Upper lobe of left lung (tissue), 6 donors: ENCODE results near the gene MYOD1. TPM values are rescaled to one million over a fixed set of nuclear protein-coding genes. Genes with fewer than 3 reads are reported as not detected.

Experiments used
- ATAC-seq, 2 donors: fragments of 200-7000 bp; cut with Tn5 transposase; one replicate each; pipeline ENCODE4 v1.9.1; 2022; ENCODE audit warnings: mild to moderate bottlenecking in 2 of 2, moderate library complexity in 2 of 2; ENCODE audit not compliant: low FRiP score in 2 of 2
- DNase-seq, 2 donors: peaks; one replicate each; pipeline ENCODE4 v3.0.0-alpha.2; 2019 to 2020
- H3K27ac ChIP-seq, 4 donors: fragments of 200-600 bp; sonication (generic); one replicate each; pipeline ENCODE4 v1.5.1; 2016 to 2019
- H3K27me3 ChIP-seq, 4 donors: fragments of 200-600 bp; sonication (generic); one replicate each; pipeline ENCODE4 v1.5.1; 2017 to 2019
- H3K36me3 ChIP-seq, 4 donors: fragments of 200-600 bp; sonication (generic); one replicate each; pipeline ENCODE4 v1.5.1; 2016 to 2019
- H3K4me1 ChIP-seq, 4 donors: fragments of 200-600 bp; sonication (generic); one replicate each; pipeline ENCODE4 v1.5.1; 2018 to 2019
- H3K4me3 ChIP-seq, 4 donors: fragments of 200-600 bp; sonication (generic); one replicate each; pipeline ENCODE4 v1.5.1; 2017 to 2019; ENCODE audit warnings: mild to moderate bottlenecking in 2 of 4, moderate library complexity in 1 of 4
- H3K9me3 ChIP-seq, 4 donors: fragments of 200-600 bp; sonication (generic); one replicate each; pipeline ENCODE4 v1.5.1; 2018 to 2019
- CTCF ChIP-seq, 6 experiments: fragments of 450-650 bp in 4 of 6; fragments of 200-600 bp in 2 of 6; sonication (generic) in 2 of 6; IDR thresholded peaks; one replicate each; pipeline ENCODE4 v1.5.1; 2016 to 2019; ENCODE audit warnings: antibody characterized with exemption in 6 of 6
- EP300 ChIP-seq, 4 donors: sonication (generic); formaldehyde crosslinking; IDR thresholded peaks; one replicate each; pipeline ENCODE4 v1.5.1; 2017; ENCODE audit warnings: antibody characterized with exemption in 4 of 4, control low read depth in 2 of 4
- POLR2A ChIP-seq, 4 donors: fragments of 450-650 bp; IDR thresholded peaks; one replicate each; pipeline ENCODE4 v1.5.1; 2016 to 2017; ENCODE audit warnings: antibody characterized with exemption in 4 of 4, mild to moderate bottlenecking in 2 of 4
- POLR2AphosphoS5 ChIP-seq, 2 donors: sonication (generic); formaldehyde crosslinking; IDR thresholded peaks; one replicate each; pipeline ENCODE4 v1.5.1; 2017; ENCODE audit warnings: antibody characterized with exemption in 2 of 2
- WGBS, 2 donors: methylation state at CpG; one replicate each; pipeline ENCODE4 v1.1.5; 2017 to 2018; 5-methylcytosine and 5-hydroxymethylcytosine counted together
- total RNA-seq, 6 donors: library from RNA; depleted of rRNA in 4 of 6; stranded (reverse); fragments of >200 nt in 4 of 6; gene quantifications; one replicate each; pipeline versions ENCODE4 v1.1.0 to v1.2.1, GENCODE V29; 2016 to 2021
- donor health status: DM: no; HTN: no; CAD: no; lungs with moderate emphysema.
- donor health status: DM: no; HTN: yes; CAD: no; lungs with severe emphysema.

Gene MYOD1
- total RNA-seq, 6 donors from 2014 or later, result not detected

- Histone ChIP-seq H3K9me3 (no peaks in the 10 kb centered on the region), H3K4me1 (no peaks in the 10 kb centered on the region), H3K36me3 (no peaks in the 10 kb centered on the region), H3K27ac (no peak overlapping the region), H3K27me3 (no peaks in the 10 kb centered on the region), H3K4me3 (no peak overlapping the region)
- ATAC-seq (no peak), DNase-seq (no peak)
- TF ChIP-seq POLR2AphosphoS5 (IDR thresholded peaks at IDR 0.05), result no peak
- TF ChIP-seq POLR2A (IDR thresholded peaks at IDR 0.05), result no peak
- TF ChIP-seq EP300 (IDR thresholded peaks at IDR 0.05), result no peak
- no peak for TF ChIP-seq CTCF (IDR thresholded peaks at IDR 0.05)
- 58 to 81% methylated on average over 6 to 7 of the region's 7 CpGs for WGBS, 2 donors
Measured at GRCh38 chr11:17752144-17752543, 32.8 kb downstream of the MYOD1 start.

- no peaks in the 10 kb centered on the region for H3K9me3 ChIP-seq
- no peaks in the 10 kb centered on the region for H3K27me3 ChIP-seq
- 76 to 86% methylated on average over 1 to 5 of the region's 5 CpGs for WGBS, 2 donors
- no peaks in the 10 kb centered on the region for H3K36me3 ChIP-seq
- H3K4me3 ChIP-seq, result no peak overlapping the region
- no peak for ATAC-seq
- no peaks in the 10 kb centered on the region for H3K4me1 ChIP-seq
- DNase-seq, result no peak
- no peak overlapping the region for H3K27ac ChIP-seq
- TF ChIP-seq POLR2A (IDR thresholded peaks at IDR 0.05), result no peak
- no peak for TF ChIP-seq EP300 (IDR thresholded peaks at IDR 0.05)
- TF ChIP-seq CTCF (IDR thresholded peaks at IDR 0.05), result no peak
- TF ChIP-seq POLR2AphosphoS5 (IDR thresholded peaks at IDR 0.05), result no peak
Measured at GRCh38 chr11:17753153-17753552, 33.8 kb downstream of the MYOD1 start.

GRCh38 chr11:17753641-17754040 is 34.3 kb downstream of the MYOD1 start:
- H3K27me3 ChIP-seq, result no peaks in the 10 kb centered on the region
- 71 to 84% methylated on average over 9 to 10 of the region's 10 CpGs for WGBS, 2 donors
- no peak overlapping the region for H3K4me3 ChIP-seq
- no peak for ATAC-seq
- TF ChIP-seq POLR2A (IDR thresholded peaks at IDR 0.05), result no peak
- no peak for TF ChIP-seq EP300 (IDR thresholded peaks at IDR 0.05)
- no peak for TF ChIP-seq CTCF (IDR thresholded peaks at IDR 0.05)
- TF ChIP-seq POLR2AphosphoS5 (IDR thresholded peaks at IDR 0.05), result no peak
- no peaks in the 10 kb centered on the region for H3K4me1 ChIP-seq
- DNase-seq, result no peak
- H3K36me3 ChIP-seq, result no peaks in the 10 kb centered on the region
- H3K27ac ChIP-seq, result no peak overlapping the region
- H3K9me3 ChIP-seq, result peaks cover 0 to 4% (median 0%) of the 10 kb centered on the region in 4 donors

- H3K36me3 ChIP-seq, result no peaks in the 10 kb centered on the region
- no peak overlapping the region for H3K4me3 ChIP-seq
- DNase-seq, result no peak
- H3K27me3 ChIP-seq, result no peaks in the 10 kb centered on the region
- no peaks in the 10 kb centered on the region for H3K4me1 ChIP-seq
- H3K9me3 ChIP-seq, result peaks cover 0 to 7% (median 0%) of the 10 kb centered on the region in 4 donors
- H3K27ac ChIP-seq, result no peak overlapping the region
- ATAC-seq, result no peak
- TF ChIP-seq CTCF (IDR thresholded peaks at IDR 0.05), result no peak
- no peak for TF ChIP-seq EP300 (IDR thresholded peaks at IDR 0.05)
- no peak for TF ChIP-seq POLR2A (IDR thresholded peaks at IDR 0.05)
- no peak for TF ChIP-seq POLR2AphosphoS5 (IDR thresholded peaks at IDR 0.05)
- WGBS, 2 donors, result 78 to 81% methylated on average over 3 of the region's 3 CpGs
Measured at GRCh38 chr11:17755891-17756290, 36.5 kb downstream of the MYOD1 start.
